ENCODE data around the gene GLIS1.

Gene GLIS1

DNA sequence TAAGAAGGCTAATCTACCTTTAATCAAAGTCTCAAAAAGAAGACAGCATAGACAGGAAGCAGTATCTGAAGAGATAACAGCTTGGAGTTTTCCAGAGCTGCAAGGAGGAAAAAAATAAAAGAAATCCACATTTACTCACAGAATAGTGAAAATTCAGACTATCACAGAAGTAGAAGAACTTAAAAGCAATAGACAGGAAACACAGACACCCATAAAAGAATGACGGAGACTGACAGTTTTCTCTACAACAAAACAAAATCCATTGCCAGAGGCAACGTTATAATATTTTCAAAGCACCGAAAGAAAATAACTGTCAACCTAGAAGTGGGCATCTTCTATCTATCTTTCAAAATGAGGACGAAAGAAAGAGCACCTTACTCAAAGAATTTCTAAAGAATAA is 175.4 kb downstream of the GLIS1 start:
- no peak for DNase-seq (ENCODE audit: low spot score)
- TF ChIP-seq, protein P1, sequence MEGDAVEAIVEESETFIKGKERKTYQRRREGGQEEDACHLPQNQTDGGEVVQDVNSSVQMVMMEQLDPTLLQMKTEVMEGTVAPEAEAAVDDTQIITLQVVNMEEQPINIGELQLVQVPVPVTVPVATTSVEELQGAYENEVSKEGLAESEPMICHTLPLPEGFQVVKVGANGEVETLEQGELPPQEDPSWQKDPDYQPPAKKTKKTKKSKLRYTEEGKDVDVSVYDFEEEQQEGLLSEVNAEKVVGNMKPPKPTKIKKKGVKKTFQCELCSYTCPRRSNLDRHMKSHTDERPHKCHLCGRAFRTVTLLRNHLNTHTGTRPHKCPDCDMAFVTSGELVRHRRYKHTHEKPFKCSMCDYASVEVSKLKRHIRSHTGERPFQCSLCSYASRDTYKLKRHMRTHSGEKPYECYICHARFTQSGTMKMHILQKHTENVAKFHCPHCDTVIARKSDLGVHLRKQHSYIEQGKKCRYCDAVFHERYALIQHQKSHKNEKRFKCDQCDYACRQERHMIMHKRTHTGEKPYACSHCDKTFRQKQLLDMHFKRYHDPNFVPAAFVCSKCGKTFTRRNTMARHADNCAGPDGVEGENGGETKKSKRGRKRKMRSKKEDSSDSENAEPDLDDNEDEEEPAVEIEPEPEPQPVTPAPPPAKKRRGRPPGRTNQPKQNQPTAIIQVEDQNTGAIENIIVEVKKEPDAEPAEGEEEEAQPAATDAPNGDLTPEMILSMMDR (IDR thresholded peaks at IDR 0.05; ENCODE audit: extremely low read depth, missing control alignments) = no peak

- TF ChIP-seq, protein P1 (IDR thresholded peaks at IDR 0.05; ENCODE audit: extremely low read depth, missing control alignments) = no peak
- no peak for DNase-seq (ENCODE audit: low spot score)
Observed at GRCh38 chr1:53562981-53563379, 176.0 kb downstream of the GLIS1 start.

GRCh38 chr1:53562291-53562980 is 176.5 kb downstream of the GLIS1 start:
- TF ChIP-seq, protein P1 (IDR thresholded peaks at IDR 0.05; ENCODE audit: extremely low read depth, missing control alignments) = no peak
- DNase-seq (ENCODE audit: low spot score) = no peak

GRCh38 chr1:53561503-53562105 is 177.4 kb downstream of the GLIS1 start:
- TF ChIP-seq, protein P1 (IDR thresholded peaks at IDR 0.05; ENCODE audit: extremely low read depth, missing control alignments) = no peak
- DNase-seq (ENCODE audit: low spot score) = no peak

DNA sequence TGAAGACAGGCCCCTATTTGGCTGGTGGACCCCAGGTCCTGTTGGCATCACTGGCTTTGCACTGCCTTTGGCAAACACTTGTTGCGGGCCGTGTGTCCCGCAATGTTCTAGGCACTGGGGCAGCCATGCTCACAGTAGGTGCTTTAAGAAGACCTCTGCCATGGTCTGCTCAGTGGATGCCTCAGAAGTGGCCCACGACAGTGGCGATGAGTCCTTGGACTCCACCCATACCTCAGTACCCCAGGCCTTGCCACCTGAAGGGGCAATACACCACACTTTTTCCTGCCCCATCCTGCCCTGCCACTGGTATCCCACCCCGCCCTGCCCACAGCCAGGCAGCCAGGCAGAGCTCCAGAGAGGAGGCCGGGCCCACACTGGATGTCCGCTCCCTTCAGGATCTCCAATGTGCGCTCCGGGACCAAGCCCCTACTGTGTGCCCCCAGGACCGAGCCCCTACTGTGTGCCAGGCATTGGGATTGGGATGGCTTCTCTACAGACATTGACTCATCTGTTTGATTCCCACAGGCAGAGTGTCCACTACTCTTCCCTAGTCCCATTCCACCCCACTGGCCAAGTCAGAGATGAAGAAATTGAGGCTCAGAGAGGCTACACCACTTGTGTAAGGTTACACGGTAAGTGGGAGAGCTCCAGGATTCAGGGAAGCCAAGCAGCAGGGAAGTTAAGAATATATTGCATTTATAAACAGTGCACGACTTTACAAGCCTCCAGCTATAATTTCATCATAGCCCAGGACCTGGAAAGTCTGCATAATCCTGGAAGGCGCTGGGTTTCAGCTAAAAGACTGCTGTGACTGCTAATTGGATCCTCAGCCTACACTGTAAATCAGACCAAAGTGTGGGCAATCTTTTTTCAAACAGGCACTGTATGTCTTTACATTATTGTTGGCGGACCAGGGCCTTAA is 178.1 kb downstream of the GLIS1 start:
- no peak for DNase-seq (ENCODE audit: low spot score)
- TF ChIP-seq, protein P1 (IDR thresholded peaks at IDR 0.05; ENCODE audit: extremely low read depth, missing control alignments) = no peak

GRCh38 chr1:53559854-53560580 is 178.9 kb downstream of the GLIS1 start:
- TF ChIP-seq, protein P1 (IDR thresholded peaks at IDR 0.05; ENCODE audit: extremely low read depth, missing control alignments) = no peak
- DNase-seq (ENCODE audit: low spot score) = no peak

Measured in GM20000 (cell line).